Gastroesophageal sphincter (tissue), 4 donors: ENCODE measurements around the gene ST6GALNAC1. TPM values are rescaled to one million over a fixed set of nuclear protein-coding genes. Genes with fewer than 3 reads are reported as not detected.

Source experiments
- ATAC-seq: fragments of 150-250 bp; one replicate; pipeline ENCODE4 v1.9.1; 2016; ENCODE audit warnings: mild to moderate bottlenecking, moderate library complexity
- H3K27ac ChIP-seq, 4 donors: fragments of 200-600 bp; sonication (generic) in 3 of 4; 1 replicate in 3 of 4; 2 replicates in 1 of 4; pipeline ENCODE4 v1.5.1; 2016 to 2019
- H3K27me3 ChIP-seq: fragments of 200-600 bp; sonication (generic); one replicate; pipeline ENCODE4 v1.5.1; 2019
- H3K36me3 ChIP-seq, 2 donors: fragments of 200-600 bp; sonication (generic); one replicate each; pipeline ENCODE4 v1.5.1; 2019; ENCODE audit warnings: control low read depth in 1 of 2
- H3K4me1 ChIP-seq, 3 donors: fragments of 200-600 bp; sonication (generic); 1 replicate in 2 of 3; 2 replicates in 1 of 3; pipeline ENCODE4 v1.5.1; 2016 to 2019; ENCODE audit warnings: control low read depth in 2 of 3
- H3K4me3 ChIP-seq, 2 donors: fragments of 200-600 bp; sonication (generic); one replicate each; pipeline ENCODE4 v1.5.1; 2019; ENCODE audit warnings: mild to moderate bottlenecking in 1 of 2, moderate library complexity in 1 of 2
- H3K9me3 ChIP-seq, 3 donors: fragments of 200-600 bp; sonication (generic); one replicate each; pipeline ENCODE4 v1.5.1; 2017 to 2019; ENCODE audit warnings: control low read depth in 2 of 3
- CTCF ChIP-seq, 4 experiments: fragments of 200-600 bp in 2 of 4; fragments of 450-650 bp in 2 of 4; sonication (generic) in 1 of 4; IDR thresholded peaks; one replicate each; pipeline ENCODE4 v1.5.1; 2017 to 2019; ENCODE audit warnings: antibody characterized with exemption in 4 of 4, mild to moderate bottlenecking in 2 of 4, moderate library complexity in 2 of 4
- EP300 ChIP-seq: sonication (generic); formaldehyde crosslinking; IDR thresholded peaks from one replicate; pipeline ENCODE4 v1.6.1; 2017; ENCODE audit warnings: antibody characterized with exemption, mild to moderate bottlenecking
- POLR2A ChIP-seq, 2 donors: fragments of 450-650 bp; IDR thresholded peaks; one replicate each; pipeline ENCODE4 v1.6.1; 2017; ENCODE audit warnings: antibody characterized with exemption in 2 of 2, mild to moderate bottlenecking in 2 of 2, moderate library complexity in 1 of 2
- POLR2AphosphoS5 ChIP-seq: sonication (generic); formaldehyde crosslinking; IDR thresholded peaks from one replicate; pipeline ENCODE4 v1.6.1; 2017; ENCODE audit warnings: antibody characterized with exemption
- WGBS, 2 donors: methylation state at CpG; one replicate each; pipeline ENCODE4 v1.1.5; 2018; ENCODE audit warnings: low coverage in 1 of 2; 5-methylcytosine and 5-hydroxymethylcytosine counted together
- total RNA-seq, 4 donors: library from RNA; depleted of rRNA; stranded (reverse); fragments of >200 nt; gene quantifications; one replicate each; pipeline ENCODE4 v1.1.0, GENCODE V29; 2016

Gene ST6GALNAC1
- total RNA-seq, 4 donors from 2014 or later, result 0.47 to 9.6 (median 3.7) TPM

GRCh38 chr17:76657505-76658241, 14.1 kb upstream of the ST6GALNAC1 start:
- peaks cover 0 to 3% (median 0%) of the 10 kb centered on the region in 3 donors for H3K4me1 ChIP-seq
- 83 to 86% methylated on average over 6 of the region's 8 CpGs for WGBS, 2 donors

GRCh38 chr17:76654408-76654807, 10.9 kb upstream of the ST6GALNAC1 start:
- WGBS, 2 donors, result 100% methylated on average over 1 of the region's 1 CpG; no CpG with 5 or more reads in 1 of the 2 donors
- TF ChIP-seq EP300, result no peak
- no peak for TF ChIP-seq POLR2A (IDR thresholded peaks at IDR 0.05)
- TF ChIP-seq CTCF (IDR thresholded peaks at IDR 0.05), result no peak
- TF ChIP-seq POLR2AphosphoS5, result no peak
- Histone ChIP-seq H3K4me3 (no peak overlapping the region), H3K27me3 (no peaks in the 10 kb centered on the region), H3K27ac (no peak overlapping the region), H3K9me3 (no peaks in the 10 kb centered on the region), H3K36me3 (no peaks in the 10 kb centered on the region), H3K4me1 (no peaks in the 10 kb centered on the region)
- no peak for ATAC-seq

More at GRCh38 chr17:76657505-76658241, 14.1 kb upstream of the ST6GALNAC1 start:
- H3K4me3 ChIP-seq, result no peak overlapping the region
- H3K9me3 ChIP-seq, result no peaks in the 10 kb centered on the region
- TF ChIP-seq EP300 (no peak), CTCF (IDR thresholded peaks at IDR 0.05) (no peak), POLR2AphosphoS5 (no peak), POLR2A (IDR thresholded peaks at IDR 0.05) (no peak)
- H3K27me3 ChIP-seq, result no peaks in the 10 kb centered on the region
- no peaks in the 10 kb centered on the region for H3K36me3 ChIP-seq
- no peak for ATAC-seq
- H3K27ac ChIP-seq, result no peak overlapping the region

DNA sequence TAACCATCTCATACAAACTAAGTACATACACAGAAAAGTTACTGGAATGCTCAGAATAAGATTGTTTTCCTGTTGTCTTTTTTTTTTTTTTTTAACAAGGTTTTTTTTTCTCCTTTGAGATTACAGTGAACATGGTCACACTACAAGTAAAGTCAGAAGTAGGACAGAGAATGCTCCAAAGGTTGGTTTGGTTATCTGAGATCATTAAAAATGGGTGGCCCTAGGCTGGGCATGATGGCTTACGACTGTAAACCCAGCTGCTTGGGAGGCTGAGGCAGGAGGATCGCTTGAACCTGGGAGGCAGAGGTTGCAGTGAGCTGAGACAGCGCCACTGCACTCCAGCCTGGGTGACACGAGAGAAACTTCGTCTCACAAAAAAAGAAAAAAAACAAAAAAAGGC, 6.9 kb upstream of the ST6GALNAC1 start:
- H3K9me3 ChIP-seq, result peaks cover 0 to 16% (median 0%) of the 10 kb centered on the region in 3 donors
- ATAC-seq, result no peak
- H3K4me1 ChIP-seq, result no peaks in the 10 kb centered on the region
- H3K4me3 ChIP-seq, result no peak overlapping the region
- TF ChIP-seq POLR2A (IDR thresholded peaks at IDR 0.05), result no peak
- TF ChIP-seq POLR2AphosphoS5, result no peak
- TF ChIP-seq EP300, result no peak
- TF ChIP-seq CTCF (IDR thresholded peaks at IDR 0.05), result no peak
- H3K27me3 ChIP-seq, result peaks cover 6% of the 10 kb centered on the region
- H3K36me3 ChIP-seq, result no peaks in the 10 kb centered on the region
- WGBS, 2 donors, result 88 to 98% methylated on average over 5 of the region's 5 CpGs
- no peak overlapping the region for H3K27ac ChIP-seq

GRCh38 chr17:76646712-76647111, 3.2 kb upstream of the ST6GALNAC1 start:
- WGBS, 2 donors, result 40% methylated on average over 1 of the region's 1 CpG; no CpG with 5 or more reads in 1 of the 2 donors
- peaks cover 27% of the 10 kb centered on the region for H3K27me3 ChIP-seq
- TF ChIP-seq CTCF (IDR thresholded peaks at IDR 0.05), result no peak
- TF ChIP-seq EP300, result no peak
- no peak for TF ChIP-seq POLR2AphosphoS5
- TF ChIP-seq POLR2A (IDR thresholded peaks at IDR 0.05), result no peak
- no peaks in the 10 kb centered on the region for H3K4me1 ChIP-seq
- H3K36me3 ChIP-seq, result no peaks in the 10 kb centered on the region
- no peak for ATAC-seq
- H3K9me3 ChIP-seq, result peaks cover 0 to 16% (median 0%) of the 10 kb centered on the region in 3 donors
- H3K4me3 ChIP-seq, result no peak overlapping the region
- H3K27ac ChIP-seq, result no peak overlapping the region

- TF ChIP-seq POLR2A (IDR thresholded peaks at IDR 0.05), result no peak
- TF ChIP-seq EP300, result no peak
- TF ChIP-seq POLR2AphosphoS5, result no peak
- TF ChIP-seq CTCF (IDR thresholded peaks at IDR 0.05), result no peak
- Histone ChIP-seq H3K36me3 (no peaks in the 10 kb centered on the region), H3K27me3 (peaks cover 27% of the 10 kb centered on the region), H3K4me3 (no peak overlapping the region), H3K27ac (no peak overlapping the region), H3K9me3 (peaks cover 0 to 16% (median 0%) of the 10 kb centered on the region in 3 donors), H3K4me1 (no peaks in the 10 kb centered on the region)
- no peak for ATAC-seq
- 85 to 100% methylated on average over 1 to 4 of the region's 5 CpGs for WGBS, 2 donors
Observed at GRCh38 chr17:76645481-76645880, 1.9 kb upstream of the ST6GALNAC1 start.
